ENCODE results near the gene LYPD1.

LYPD1 gene

GRCh38 chr2:132627536-132627935 is 42.5 kb downstream of the LYPD1 start:
- no peak for DNase-seq

GRCh38 chr2:132623096-132623839 is 46.7 kb downstream of the LYPD1 start:
- no peak for DNase-seq

- DNase-seq, result no peak
These were observed 48.7 kb downstream of the LYPD1 start for GRCh38 chr2:132621131-132621875.

- no peak for DNase-seq
These were observed 49.9 kb downstream of the LYPD1 start for GRCh38 chr2:132620115-132620514.

- no peak for DNase-seq
These were observed 51.3 kb downstream of the LYPD1 start for GRCh38 chr2:132618734-132619133.

- DNase-seq, result no peak
These were observed 52.0 kb downstream of the LYPD1 start for GRCh38 chr2:132617989-132618388.

- no peak for DNase-seq
These were observed 54.5 kb downstream of the LYPD1 start for GRCh38 chr2:132615329-132616085.

- no peak for DNase-seq
These were observed 58.3 kb downstream of the LYPD1 start for GRCh38 chr2:132611719-132612118.

GRCh38 chr2:132609101-132609890 is 60.7 kb downstream of the LYPD1 start:
- no peak for DNase-seq

- no peak for DNase-seq
These were observed 61.7 kb downstream of the LYPD1 start for GRCh38 chr2:132608311-132608710.

- no peak for DNase-seq
These were observed 62.4 kb downstream of the LYPD1 start for GRCh38 chr2:132607426-132608090.

GRCh38 chr2:132606649-132607048 is 63.4 kb downstream of the LYPD1 start:
- no peak for DNase-seq

GRCh38 chr2:132605236-132606180 is 64.5 kb downstream of the LYPD1 start:
- no peak for DNase-seq

GRCh38 chr2:132604561-132604960 is 65.4 kb downstream of the LYPD1 start:
- DNase-seq, result no peak

- no peak for DNase-seq
These were observed 70.4 kb downstream of the LYPD1 start for GRCh38 chr2:132599556-132599955.

GRCh38 chr2:132598536-132598935 is 71.5 kb downstream of the LYPD1 start:
- no peak for DNase-seq

- DNase-seq, result no peak
These were observed 72.2 kb downstream of the LYPD1 start for GRCh38 chr2:132597831-132598230.

GRCh38 chr2:132597166-132597565 is 72.8 kb downstream of the LYPD1 start:
- no peak for DNase-seq

GRCh38 chr2:132595693-132596092 is 74.3 kb downstream of the LYPD1 start:
- no peak for DNase-seq

- DNase-seq, result no peak
These were observed 74.8 kb downstream of the LYPD1 start for GRCh38 chr2:132595186-132595585.

All from COR-L47 (cell line).